Thyroid gland (tissue), 4 donors: Measurements from ENCODE around the gene PRKCG. TPM values are rescaled to one million over a fixed set of nuclear protein-coding genes. Genes with fewer than 3 reads are reported as not detected.

ENCODE experiments used
- DNase-seq, 2 donors: peaks; one replicate each; pipeline ENCODE4 v3.0.0-alpha.2; 2019
- H3K27ac ChIP-seq, 3 donors: fragments of 200-600 bp; sonication (generic); 1 replicate in 2 of 3; 2 replicates in 1 of 3; pipeline ENCODE4 v1.5.1; 2016 to 2019; ENCODE audit warnings: mild to moderate bottlenecking in 1 of 3, moderate library complexity in 1 of 3
- H3K27me3 ChIP-seq: fragments of 200-600 bp; sonication (generic); one replicate; pipeline ENCODE4 v1.5.1; 2019
- H3K36me3 ChIP-seq, 2 donors: fragments of 200-600 bp; sonication (generic); one replicate each; pipeline ENCODE4 v1.5.1; 2016 to 2019
- H3K4me1 ChIP-seq, 2 donors: fragments of 200-600 bp; sonication (generic); one replicate each; pipeline ENCODE4 v1.5.1; 2017 to 2019
- H3K4me3 ChIP-seq, 3 donors: fragments of 200-600 bp; sonication (generic); replicated peaks in 1 of 3; 1 replicate in 2 of 3; 2 replicates in 1 of 3; pipeline ENCODE4 v1.5.1; 2016; ENCODE audit warnings: mild to moderate bottlenecking in 1 of 3
- H3K9me3 ChIP-seq: fragments of 200-600 bp; sonication (generic); one replicate; pipeline ENCODE4 v1.5.1; 2017
- POLR2A ChIP-seq, 2 donors: fragments of 450-650 bp; IDR thresholded peaks; one replicate each; pipeline ENCODE4 v1.6.1; 2017; ENCODE audit warnings: antibody characterized with exemption in 2 of 2, mild to moderate bottlenecking in 2 of 2, moderate library complexity in 1 of 2
- WGBS, 2 donors: methylation state at CpG; one replicate each; pipeline ENCODE4 v1.1.5; 2017; 5-methylcytosine and 5-hydroxymethylcytosine counted together
- intact Hi-C: fragments of 100-400 bp; cut with DNase I; formaldehyde crosslinking; loops from one replicate; pipeline ENCODE4 v1.15.1; 2023
- total RNA-seq, 4 donors: library from RNA; depleted of rRNA; stranded (reverse); fragments of >200 nt; gene quantifications; one replicate each; pipeline ENCODE4 v1.2.3, GENCODE V29; 2016
- TF ChIP-seq, protein P1 (sequence below), 6 experiments: fragments of 200-600 bp in 3 of 6; fragments of 450-650 bp in 3 of 6; sonication (generic) in 3 of 6; IDR thresholded peaks; one replicate each; pipeline ENCODE4 v1.5.1; 2016 to 2019; ENCODE audit warnings: antibody characterized with exemption in 6 of 6, mild to moderate bottlenecking in 2 of 6, inconsistent platforms in 1 of 6, moderate library complexity in 1 of 6

PRKCG gene
- total RNA-seq, 4 donors from 2014 or later: not detected

DNA sequence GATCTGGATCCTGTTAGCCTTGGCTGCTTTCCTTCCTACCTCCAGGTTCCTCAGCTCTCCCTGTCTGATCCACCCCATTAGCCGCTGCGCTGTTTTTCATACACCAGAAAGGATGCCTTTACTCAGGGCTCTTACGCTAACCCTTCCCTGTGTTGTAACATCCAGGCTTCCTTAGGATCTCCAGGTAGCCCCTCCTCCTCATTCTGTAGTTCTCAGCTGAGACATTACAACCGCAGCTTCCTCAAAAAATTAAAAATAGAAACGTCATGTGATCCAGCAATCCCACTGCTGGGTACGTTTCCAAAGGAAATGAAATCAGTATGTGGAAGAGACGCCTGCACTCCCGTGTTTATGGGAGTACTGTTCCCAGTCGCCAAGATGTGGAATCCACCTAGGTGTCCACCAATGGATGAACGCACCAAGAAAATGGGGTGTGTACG lies 32.7 kb upstream of the PRKCG start:
- intact Hi-C loops: no loop called here
- Histone ChIP-seq H3K4me3 (no peak overlapping the region), H3K4me1 (no peaks in the 10 kb centered on the region), H3K27ac (no peak overlapping the region), H3K36me3 (no peaks in the 10 kb centered on the region), H3K27me3 (no peaks in the 10 kb centered on the region), H3K9me3 (no peaks in the 10 kb centered on the region)
- TF ChIP-seq POLR2A (IDR thresholded peaks at IDR 0.05): no peak
- TF ChIP-seq, protein P1, sequence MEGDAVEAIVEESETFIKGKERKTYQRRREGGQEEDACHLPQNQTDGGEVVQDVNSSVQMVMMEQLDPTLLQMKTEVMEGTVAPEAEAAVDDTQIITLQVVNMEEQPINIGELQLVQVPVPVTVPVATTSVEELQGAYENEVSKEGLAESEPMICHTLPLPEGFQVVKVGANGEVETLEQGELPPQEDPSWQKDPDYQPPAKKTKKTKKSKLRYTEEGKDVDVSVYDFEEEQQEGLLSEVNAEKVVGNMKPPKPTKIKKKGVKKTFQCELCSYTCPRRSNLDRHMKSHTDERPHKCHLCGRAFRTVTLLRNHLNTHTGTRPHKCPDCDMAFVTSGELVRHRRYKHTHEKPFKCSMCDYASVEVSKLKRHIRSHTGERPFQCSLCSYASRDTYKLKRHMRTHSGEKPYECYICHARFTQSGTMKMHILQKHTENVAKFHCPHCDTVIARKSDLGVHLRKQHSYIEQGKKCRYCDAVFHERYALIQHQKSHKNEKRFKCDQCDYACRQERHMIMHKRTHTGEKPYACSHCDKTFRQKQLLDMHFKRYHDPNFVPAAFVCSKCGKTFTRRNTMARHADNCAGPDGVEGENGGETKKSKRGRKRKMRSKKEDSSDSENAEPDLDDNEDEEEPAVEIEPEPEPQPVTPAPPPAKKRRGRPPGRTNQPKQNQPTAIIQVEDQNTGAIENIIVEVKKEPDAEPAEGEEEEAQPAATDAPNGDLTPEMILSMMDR (IDR thresholded peaks at IDR 0.05): no peak
- DNase-seq: no peak
- WGBS, 2 donors: 63 to 68% methylated on average over 11 of the region's 11 CpGs

GRCh38 chr19:53853707-53854106 lies 28.3 kb upstream of the PRKCG start:
- H3K27me3 ChIP-seq: no peaks in the 10 kb centered on the region
- H3K36me3 ChIP-seq: no peaks in the 10 kb centered on the region
- H3K4me3 ChIP-seq: no peak overlapping the region
- no peaks in the 10 kb centered on the region for H3K9me3 ChIP-seq
- no peak overlapping the region for H3K27ac ChIP-seq
- 81 to 88% methylated on average over 2 of the region's 2 CpGs for WGBS, 2 donors
- intact Hi-C loops: no loop called here
- TF ChIP-seq POLR2A (IDR thresholded peaks at IDR 0.05): no peak
- TF ChIP-seq, protein P1 (IDR thresholded peaks at IDR 0.05): no peak
- H3K4me1 ChIP-seq: no peaks in the 10 kb centered on the region
- DNase-seq: no peak

DNA sequence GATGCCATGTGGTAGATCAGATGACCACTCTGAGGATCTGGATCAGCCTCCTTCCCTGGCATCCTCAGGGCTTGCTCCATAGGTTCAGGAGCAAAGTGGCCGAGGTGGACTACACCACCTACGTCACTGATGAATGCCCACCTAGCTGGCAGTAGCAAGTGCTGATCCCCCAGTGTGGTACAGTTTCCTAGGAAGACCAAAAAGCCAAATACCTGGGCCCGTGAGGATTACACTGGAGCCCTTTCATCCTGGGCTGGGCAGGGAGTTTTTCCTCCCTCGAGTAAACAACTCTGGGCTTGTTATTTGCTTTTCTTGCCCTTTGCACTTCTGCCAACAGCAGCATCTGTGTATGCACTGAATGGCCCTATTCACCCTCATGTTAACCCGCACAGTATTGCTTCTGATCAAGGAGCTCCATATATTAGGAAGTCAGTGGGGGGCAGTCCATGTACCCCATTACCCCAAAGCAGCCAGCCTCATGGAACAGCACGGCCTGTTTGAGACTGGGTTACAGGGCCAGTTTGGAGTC lies 17.6 kb upstream of the PRKCG start:
- intact Hi-C loops: no loop called here
- no peak for DNase-seq
- no peaks in the 10 kb centered on the region for H3K27me3 ChIP-seq
- no peak overlapping the region for H3K4me3 ChIP-seq
- no peaks in the 10 kb centered on the region for H3K9me3 ChIP-seq
- peaks cover 7 to 19% of the 10 kb centered on the region in 2 donors for H3K4me1 ChIP-seq
- WGBS, 2 donors: 69 to 72% methylated on average over 6 of the region's 6 CpGs
- no peak for TF ChIP-seq POLR2A (IDR thresholded peaks at IDR 0.05)
- TF ChIP-seq, protein P1 (IDR thresholded peaks at IDR 0.05): no peak
- H3K27ac ChIP-seq: no peak overlapping the region
- no peaks in the 10 kb centered on the region for H3K36me3 ChIP-seq

- Histone ChIP-seq H3K36me3 (no peaks in the 10 kb centered on the region), H3K9me3 (no peaks in the 10 kb centered on the region), H3K27me3 (no peaks in the 10 kb centered on the region), H3K4me3 (no peak overlapping the region), H3K27ac (no peak overlapping the region), H3K4me1 (peaks cover 11 to 26% of the 10 kb centered on the region in 2 donors)
- TF ChIP-seq POLR2A (IDR thresholded peaks at IDR 0.05): no peak
- TF ChIP-seq, protein P1 (IDR thresholded peaks at IDR 0.05): no peak
- no peak for DNase-seq
- WGBS, 2 donors: 54 to 57% methylated on average over 9 of the region's 9 CpGs
- intact Hi-C loops: no loop called here
Measured at GRCh38 chr19:53865523-53865917, 16.5 kb upstream of the PRKCG start.

- H3K27ac ChIP-seq: peak overlapping the region in 1 of 3 donors; percentile 97
- no peaks in the 10 kb centered on the region for H3K36me3 ChIP-seq
- intact Hi-C loops: no loop called here
- no peaks in the 10 kb centered on the region for H3K9me3 ChIP-seq
- no peak for TF ChIP-seq POLR2A (IDR thresholded peaks at IDR 0.05)
- TF ChIP-seq, protein P1 (IDR thresholded peaks at IDR 0.05): no peak
- H3K4me3 ChIP-seq: peak overlapping the region in 1 of 3 donors; percentile 21
- no peaks in the 10 kb centered on the region for H3K27me3 ChIP-seq
- peak; percentile 52 to 57 for DNase-seq
- WGBS, 2 donors: 5 to 7% methylated on average over 28 to 30 of the region's 50 CpGs
- peaks cover 11 to 26% of the 10 kb centered on the region in 2 donors for H3K4me1 ChIP-seq
Measured at GRCh38 chr19:53865918-53866864, 15.8 kb upstream of the PRKCG start.
